DMS153 treated with DMSO at 0.1 percent for 48 hours (cell line): ENCODE measurements around the gene LAMC1.

ENCODE experiments used
- DNase-seq: peaks from one replicate; lab custom pipeline; 2025; ENCODE audit not compliant: unreplicated experiment; lab: John Stamatoyannopoulos, UW

The LAMC1 gene

DNA sequence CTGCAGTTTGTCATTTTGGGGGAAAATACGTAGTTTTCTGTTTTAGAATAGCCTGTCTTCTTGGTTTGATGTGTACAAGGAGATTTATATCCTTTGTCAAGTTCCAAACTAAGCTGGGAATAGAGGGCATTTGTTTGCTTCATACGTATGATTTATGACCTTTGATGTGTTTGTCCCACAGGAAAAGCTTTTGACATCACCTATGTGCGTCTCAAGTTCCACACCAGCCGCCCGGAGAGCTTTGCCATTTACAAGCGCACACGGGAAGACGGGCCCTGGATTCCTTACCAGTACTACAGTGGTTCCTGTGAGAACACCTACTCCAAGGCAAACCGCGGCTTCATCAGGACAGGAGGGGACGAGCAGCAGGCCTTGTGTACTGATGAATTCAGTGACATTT lies 79.9 kb downstream of the LAMC1 start:
- DNase-seq: no peak

DNA sequence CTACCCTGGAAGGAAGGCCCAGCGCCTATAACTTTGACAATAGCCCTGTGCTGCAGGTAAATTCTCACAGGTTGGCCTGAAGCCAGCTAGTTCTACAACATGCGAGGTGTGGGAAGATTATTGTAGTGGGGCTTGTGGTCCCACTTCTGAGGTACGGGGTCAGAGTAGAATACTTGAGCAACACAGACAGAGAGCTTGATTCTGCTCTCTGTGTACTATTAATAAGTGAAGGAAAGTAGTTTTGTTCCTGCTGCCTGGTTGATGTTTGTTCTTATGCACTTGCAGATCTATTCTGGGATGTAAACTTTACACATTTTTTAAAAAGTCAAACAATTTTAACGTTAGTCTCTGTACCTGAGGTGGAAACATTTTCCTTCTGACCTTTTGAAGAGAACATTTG lies 80.4 kb downstream of the LAMC1 start:
- DNase-seq: no peak

DNA sequence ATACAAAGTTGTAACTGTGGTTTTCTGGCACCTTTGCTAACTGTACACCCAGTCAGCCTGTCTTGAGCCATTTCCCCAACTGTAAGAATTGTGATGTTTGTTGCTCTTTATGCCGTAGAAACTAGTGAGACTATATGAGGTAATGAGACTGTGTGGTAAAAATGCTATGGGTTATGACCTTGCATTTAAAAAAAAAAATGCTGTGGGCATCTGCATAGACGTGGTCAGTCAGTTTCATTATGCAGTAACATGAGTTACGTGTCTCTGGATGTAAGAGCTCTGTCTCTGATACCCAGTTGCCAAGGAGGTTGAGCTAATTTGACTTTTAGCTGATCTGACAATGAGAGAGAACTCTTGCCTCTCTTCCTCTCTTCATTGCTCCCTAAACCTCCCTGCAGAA lies 82.2 kb downstream of the LAMC1 start:
- DNase-seq: no peak

DNA sequence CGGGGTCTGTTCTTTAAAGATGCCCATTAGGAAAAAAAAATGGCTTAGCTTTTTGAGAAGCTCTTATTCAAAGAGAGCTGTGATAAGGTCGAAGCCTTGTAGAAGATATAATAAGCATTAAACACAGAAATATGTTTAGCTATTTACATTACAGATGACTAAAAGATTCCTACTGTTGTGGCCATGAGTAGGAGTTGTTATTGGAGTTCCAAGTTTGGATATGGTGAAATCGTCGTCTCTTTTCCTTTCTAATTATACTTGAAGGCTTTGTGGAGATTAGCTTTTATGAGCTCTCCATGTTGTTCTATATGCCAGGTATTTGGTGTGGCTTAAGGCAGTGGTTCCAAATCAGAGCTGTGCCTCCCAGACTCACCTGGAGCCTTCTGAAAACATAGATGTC lies 82.9 kb downstream of the LAMC1 start:
- no peak for DNase-seq

DNA sequence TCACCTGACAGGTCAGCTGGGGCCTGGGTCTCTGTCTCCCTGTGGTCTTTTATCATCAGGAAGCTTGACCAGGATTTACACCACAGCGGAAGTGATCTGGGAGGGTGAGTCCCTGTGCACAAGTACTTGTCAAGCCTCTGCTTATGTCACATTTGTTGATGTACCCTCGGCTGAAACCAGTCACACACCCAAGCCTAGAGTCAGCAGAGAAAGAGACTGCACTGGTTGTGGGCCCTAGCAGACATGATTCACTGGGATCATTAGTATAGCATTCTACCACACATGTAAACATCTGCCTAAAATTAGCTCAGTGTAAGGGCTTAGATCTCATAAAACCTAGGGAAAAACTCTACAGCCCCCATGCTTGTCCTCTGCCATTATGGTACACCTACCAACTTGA lies 83.5 kb downstream of the LAMC1 start:
- DNase-seq: no peak

DNA sequence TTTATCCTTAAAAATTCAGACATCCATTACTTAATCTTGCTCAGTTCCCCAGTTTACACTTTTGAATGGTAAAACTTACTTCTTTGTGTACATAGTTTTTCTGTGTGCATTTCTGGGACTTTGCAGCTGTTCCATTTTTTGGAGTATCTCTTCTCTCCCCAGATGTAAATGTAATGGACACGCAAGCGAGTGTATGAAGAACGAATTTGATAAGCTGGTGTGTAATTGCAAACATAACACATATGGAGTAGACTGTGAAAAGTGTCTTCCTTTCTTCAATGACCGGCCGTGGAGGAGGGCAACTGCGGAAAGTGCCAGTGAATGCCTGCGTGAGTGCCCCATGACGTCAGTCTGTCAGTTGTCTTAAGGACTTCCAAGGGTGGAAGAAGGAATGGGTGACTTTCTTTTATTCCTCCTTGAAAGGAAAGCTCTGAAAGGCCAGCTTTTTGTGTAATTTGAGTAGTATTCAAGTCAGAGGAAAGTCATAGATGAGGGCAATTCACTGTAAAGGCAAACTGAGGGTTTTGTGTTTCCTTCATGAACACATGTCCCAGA lies 87.2 kb downstream of the LAMC1 start:
- DNase-seq: no peak

DNA sequence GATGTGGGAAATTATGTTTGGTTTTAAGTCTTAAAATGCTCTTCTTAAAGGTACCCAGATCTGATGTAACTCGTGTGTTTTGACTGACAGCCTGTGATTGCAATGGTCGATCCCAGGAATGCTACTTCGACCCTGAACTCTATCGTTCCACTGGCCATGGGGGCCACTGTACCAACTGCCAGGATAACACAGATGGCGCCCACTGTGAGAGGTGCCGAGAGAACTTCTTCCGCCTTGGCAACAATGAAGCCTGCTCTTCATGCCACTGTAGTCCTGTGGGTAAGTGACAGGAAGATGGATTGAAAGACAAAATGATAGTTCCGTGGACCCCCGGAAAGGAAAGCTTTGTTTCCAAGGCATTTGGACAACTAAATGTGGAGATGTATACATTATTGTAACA lies 91.2 kb downstream of the LAMC1 start:
- no peak for DNase-seq

DNA sequence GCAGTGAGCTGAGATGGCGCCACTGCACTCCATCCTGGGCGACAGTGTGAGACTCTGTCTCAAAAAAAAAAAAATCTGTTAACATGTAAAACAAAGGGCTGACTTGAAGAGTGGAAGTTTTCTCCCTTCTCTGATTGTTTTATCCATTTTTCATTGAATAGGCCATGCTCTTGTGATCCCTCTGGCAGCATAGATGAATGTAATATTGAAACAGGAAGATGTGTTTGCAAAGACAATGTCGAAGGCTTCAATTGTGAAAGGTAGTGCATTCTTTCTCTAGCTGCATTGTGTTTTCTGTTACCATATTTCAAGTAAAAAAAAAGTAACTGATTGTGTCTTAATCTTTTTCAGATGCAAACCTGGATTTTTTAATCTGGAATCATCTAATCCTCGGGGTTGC lies 93.2 kb downstream of the LAMC1 start:
- DNase-seq: no peak

DNA sequence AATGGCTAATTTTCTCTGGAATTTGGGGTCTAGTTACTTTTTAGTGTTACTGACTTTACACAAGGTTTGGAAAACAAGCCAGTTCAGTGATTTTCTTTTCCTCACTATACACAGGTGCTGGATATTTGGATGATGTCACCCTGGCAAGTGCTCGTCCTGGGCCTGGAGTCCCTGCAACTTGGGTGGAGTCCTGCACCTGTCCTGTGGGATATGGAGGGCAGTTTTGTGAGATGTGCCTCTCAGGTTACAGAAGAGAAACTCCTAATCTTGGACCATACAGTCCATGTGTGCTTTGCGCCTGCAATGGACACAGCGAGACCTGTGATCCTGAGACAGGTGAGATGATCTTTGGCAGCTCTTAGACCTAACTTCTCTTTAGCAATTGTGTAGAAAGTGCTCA lies 98.4 kb downstream of the LAMC1 start:
- no peak for DNase-seq

DNA sequence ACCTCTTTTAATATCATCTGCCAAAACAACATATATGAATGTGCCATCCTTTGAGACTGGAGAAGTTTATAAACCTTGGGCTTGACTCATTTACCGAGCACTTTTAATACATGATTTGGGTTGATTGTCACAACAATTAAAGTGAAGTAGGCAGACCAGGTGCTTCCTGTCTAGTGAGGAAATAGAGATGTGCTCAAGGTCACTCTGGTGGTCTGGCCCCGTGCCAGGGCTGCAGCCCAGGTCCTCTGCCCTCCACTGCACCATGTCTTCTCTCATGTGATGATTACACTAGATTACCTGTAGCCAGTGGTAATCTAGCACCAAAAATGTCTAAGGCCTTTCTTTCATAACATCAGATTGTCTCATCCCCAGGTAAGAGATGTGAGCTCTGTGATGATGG lies 101.0 kb downstream of the LAMC1 start:
- no peak for DNase-seq

DNA sequence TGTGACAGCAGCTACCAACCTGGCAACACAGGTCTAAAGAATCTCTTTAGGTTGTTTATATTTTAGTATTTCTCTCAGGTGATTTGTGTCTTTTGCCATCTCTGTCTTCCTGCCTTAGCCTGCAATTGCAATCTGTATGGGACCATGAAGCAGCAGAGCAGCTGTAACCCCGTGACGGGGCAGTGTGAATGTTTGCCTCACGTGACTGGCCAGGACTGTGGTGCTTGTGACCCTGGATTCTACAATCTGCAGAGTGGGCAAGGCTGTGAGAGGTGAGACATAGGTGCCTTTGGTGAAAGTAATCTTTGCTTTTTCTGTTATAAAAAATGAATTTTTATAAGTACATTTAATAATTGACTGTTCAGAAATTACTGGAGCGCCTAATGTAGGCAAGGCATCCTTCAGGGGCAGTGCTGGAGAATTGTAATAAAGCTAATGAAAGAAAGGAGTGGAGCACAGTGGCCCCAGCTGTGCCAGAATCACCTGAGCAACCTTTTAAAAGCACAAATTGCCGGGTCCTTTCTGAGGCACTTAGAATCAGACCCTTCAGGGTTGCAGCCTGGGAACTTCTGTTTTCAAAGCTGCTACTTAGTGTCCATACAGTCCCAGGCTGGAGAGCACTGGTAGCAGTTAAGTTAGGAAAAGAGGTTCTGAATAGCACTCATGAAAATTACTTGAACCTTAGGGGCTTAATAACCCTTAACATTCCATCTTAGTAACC lies 102.2 kb downstream of the LAMC1 start:
- no peak for DNase-seq

DNA sequence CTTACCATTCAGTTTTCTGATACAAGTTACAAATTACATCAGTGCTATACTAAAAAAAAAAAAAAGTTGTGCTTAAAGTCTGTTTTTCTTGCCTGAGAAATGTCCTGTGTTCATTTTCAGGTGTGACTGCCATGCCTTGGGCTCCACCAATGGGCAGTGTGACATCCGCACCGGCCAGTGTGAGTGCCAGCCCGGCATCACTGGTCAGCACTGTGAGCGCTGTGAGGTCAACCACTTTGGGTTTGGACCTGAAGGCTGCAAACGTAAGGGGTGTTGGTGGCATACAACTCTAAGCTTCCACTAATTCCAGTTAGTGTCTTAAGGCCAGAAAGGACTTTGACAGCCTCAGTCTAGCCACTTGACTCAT lies 102.8 kb downstream of the LAMC1 start:
- no peak for DNase-seq

DNA sequence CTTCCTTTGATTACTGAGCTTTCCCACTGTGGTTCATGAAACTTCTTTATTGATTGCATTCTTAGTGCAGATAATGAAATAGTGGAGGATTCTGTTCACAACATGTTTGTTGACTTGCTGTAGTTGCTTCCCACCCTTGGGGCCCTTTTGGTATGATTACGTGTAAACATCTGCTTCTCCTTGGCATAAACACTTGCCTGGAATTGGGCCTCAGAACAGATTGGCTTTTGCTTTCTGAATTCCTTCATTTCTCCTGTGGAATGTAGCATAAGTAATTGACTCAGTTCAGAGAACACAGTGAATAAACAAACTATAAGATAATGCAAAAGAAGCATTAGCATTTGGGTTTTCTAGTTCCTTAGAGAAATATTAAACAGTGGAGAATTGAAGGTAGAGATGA lies 103.3 kb downstream of the LAMC1 start:
- DNase-seq: no peak

DNA sequence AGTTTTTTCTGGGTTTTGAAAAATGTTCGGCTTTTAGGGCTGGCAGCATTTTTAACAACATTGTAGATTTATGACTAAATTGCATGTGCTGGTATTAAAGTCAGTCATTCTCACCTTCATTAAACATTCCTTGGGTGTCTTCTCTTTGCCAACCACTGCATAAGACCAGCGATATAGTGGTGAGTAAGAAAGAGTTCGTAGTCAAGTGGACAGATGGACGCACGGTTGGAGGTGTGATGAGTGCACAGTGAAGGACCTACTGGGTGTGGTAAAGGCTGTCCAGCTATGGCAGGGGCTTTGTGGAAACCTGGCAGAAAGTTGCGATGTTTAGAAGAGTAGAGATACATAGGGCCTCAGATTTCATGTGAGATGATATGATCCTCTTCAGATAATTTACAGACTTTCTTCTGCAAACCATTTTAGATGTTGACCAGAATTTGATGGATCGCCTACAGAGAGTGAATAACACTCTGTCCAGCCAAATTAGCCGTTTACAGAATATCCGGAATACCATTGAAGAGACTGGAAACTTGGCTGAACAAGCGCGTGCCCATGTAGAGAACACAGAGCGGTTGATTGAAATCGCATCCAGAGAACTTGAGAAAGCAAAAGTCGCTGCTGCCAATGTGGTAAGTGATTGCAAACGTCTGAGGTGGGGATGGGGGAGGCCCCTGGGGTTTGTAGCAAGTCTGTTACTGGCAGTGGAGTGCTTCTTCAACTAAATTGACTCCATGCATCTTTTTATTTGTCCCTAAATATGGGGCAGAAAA lies 106.9 kb downstream of the LAMC1 start:
- no peak for DNase-seq

DNA sequence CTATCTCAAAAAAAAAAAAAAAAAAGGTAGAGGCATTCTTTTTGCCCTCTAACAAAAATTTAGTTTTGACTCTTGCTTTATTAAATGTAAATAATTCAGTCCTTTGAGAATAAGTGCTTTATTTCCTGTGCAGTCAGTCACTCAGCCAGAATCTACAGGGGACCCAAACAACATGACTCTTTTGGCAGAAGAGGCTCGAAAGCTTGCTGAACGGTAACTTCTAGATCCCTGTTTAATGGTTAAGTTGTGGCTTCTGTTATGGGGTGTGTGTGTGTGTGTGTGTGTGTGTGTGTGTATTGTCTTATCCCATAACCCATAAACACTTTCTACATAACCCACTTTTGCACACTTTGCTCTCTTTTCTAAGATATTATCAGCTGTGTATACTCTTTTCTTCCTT lies 107.9 kb downstream of the LAMC1 start:
- no peak for DNase-seq

DNA sequence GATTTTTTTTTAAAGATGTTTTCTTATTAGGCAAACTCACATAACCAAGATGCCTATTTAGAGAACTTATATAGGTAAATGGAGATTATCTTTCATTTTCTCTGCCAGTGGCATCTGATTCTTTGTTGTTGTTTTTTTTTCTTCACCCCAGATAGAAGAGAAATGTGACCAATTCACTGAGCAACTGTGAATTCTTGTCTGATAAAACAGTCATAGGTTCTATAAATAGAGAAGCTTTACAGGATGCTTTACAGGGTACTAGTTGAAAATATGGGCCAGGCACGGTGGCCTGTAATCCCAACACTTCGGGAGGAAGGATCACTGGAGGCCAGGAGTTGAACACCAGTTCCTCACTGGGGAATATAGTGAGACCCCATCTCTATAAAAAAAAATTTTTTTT lies 112.1 kb downstream of the LAMC1 start:
- DNase-seq: no peak

DNA sequence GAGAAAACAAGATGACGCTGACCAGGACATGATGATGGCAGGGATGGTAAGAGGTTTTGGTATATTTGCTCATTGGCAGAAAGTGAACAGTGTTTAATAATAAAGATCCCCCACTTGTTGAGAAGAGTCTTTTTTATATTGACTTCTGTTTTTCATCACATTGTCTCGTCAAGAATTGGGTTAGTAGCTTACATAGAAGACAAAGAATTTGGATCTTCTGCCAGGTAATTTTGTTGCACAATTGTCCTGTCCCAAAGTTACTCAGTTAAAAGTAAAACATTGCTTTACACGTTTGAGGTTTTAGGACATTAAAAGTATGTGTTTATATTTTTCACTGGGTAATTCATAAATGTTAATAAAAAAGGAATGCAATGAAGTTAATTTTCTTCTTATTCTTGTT lies 114.6 kb downstream of the LAMC1 start:
- no peak for DNase-seq

DNA sequence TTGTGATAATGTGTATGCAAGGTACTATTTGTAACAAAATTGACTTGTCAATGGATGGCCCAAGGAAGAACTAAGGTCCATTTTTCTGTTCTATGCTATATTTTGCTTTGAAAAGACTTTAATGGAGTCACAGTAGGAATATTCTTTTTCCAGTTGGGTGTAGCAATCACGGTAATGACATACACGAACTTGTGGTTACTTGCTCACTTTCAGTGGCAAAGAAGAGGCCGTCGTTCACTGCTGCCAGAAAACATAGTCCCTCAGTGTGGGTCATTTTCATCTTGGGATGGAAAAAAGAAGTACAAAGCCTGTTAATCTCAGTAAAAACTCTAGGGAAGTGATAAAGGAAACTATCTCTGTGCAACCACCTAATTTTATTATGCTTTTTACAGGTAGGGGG lies 115.1 kb downstream of the LAMC1 start:
- DNase-seq: no peak

DNA sequence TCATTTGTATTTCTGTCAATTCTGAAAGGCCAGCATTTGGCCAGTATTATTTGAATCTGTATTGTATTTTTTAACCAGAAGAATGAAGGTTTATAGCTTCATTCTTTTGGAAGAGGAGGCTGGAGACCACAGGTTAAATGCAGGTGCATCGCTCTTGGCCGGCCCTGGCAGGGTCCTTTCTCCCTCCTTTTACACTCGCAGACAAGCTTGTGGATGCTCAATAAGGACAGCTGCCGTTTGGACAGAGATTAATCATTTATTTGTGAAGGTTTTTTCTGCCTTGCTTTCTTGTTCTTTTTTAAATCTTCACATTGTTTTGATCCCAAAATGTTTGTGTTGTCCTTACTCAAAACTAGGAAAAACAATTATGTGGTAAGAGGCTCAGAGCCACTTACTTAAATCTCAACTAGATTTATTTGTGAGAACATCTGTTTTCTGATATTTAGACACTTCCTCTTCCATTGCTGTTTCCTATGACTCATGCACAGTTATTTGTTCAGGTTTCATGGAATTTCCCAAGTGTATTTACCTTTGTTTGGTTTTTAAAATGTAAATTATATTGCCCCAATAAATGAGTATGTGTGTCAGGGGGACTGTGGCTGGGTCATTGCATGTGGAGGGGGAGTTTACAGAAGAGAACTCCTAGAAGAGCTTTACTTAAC lies 116.2 kb downstream of the LAMC1 start:
- DNase-seq: no peak

DNA sequence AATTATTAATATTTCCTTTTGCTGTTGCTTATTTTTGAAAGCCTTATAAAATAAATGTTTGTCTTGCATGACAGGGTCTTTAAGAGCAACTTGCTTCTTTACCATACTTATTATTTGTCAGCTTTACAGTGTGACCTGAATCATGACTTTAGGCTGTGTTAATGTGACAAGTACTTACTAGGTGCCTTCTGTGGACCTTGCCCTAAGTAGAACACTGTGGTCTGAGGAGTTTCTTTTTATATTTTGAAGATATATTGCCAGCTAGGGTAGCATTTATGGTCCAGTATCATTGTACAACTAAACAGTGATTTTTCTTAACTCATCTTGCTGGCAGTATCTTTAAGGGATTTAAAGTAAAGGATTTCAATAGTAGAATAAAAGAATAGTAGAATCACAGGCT lies 117.4 kb downstream of the LAMC1 start:
- DNase-seq: no peak

DNA sequence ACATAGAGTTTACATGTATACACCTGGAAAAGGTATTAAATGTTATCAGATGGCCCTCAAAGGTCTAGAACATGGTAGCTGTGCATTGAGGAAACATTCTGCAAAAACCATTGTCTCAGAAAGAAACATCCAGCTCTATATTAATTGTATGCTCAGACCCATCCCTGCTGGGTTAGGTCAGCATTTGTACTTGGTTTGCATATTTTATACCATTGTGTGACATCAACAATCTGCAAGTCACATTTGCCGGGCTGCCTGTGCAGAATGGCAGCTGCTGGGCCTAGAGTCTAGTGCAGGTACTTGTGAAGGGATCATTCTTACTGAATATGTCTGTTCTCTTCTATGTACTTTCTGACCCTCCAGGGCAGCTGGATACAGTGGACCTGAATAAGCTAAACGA lies 119.0 kb downstream of the LAMC1 start:
- DNase-seq: no peak
